HepG2 (cell line): ENCODE data around the gene P2RY11. TPM values are rescaled to one million over a fixed set of nuclear protein-coding genes. Genes with fewer than 3 reads are reported as not detected.

Experiments used
- BCL6 ChIP-seq: IDR thresholded peaks from 2 replicates; pipeline ENCODE4 v1.6.1; 2016; ENCODE audit warnings: missing genetic modification reagents, missing compliant biosample characterization
- GABPB1 ChIP-seq: IDR thresholded peaks from 2 replicates; pipeline ENCODE4 v1.6.1; 2016; ENCODE audit warnings: mild to moderate bottlenecking, missing genetic modification reagents, moderate library complexity, missing compliant biosample characterization
- GATAD1 ChIP-seq: IDR thresholded peaks from 2 replicates; pipeline ENCODE4 v1.6.1; 2016; ENCODE audit warnings: missing genetic modification reagents, missing compliant biosample characterization
- GATAD2A ChIP-seq: IDR thresholded peaks from 2 replicates; pipeline ENCODE4 v1.6.1; 2016
- KDM4B ChIP-seq: sonication (generic); formaldehyde crosslinking; IDR thresholded peaks from 2 replicates; pipeline ENCODE4 v1.4.0; 2020; ENCODE audit warnings: missing genetic modification reagents
- KLF12 ChIP-seq: sonication (generic); formaldehyde crosslinking; IDR thresholded peaks from 2 replicates; pipeline ENCODE4 v1.4.0; 2020; ENCODE audit warnings: missing genetic modification reagents, borderline replicate concordance
- NFE2 ChIP-seq: sonication (generic); formaldehyde crosslinking; IDR thresholded peaks from 2 replicates; pipeline ENCODE4 v1.4.0; 2020; ENCODE audit warnings: missing genetic modification reagents
- SMARCE1 ChIP-seq: fragments of 450-650 bp; IDR thresholded peaks from 2 replicates; pipeline ENCODE4 v1.6.1; 2017; ENCODE audit warnings: borderline replicate concordance
- YEATS4 ChIP-seq: sonication (generic); formaldehyde crosslinking; IDR thresholded peaks from 2 replicates; pipeline ENCODE4 v1.4.0; 2020; ENCODE audit warnings: missing genetic modification reagents, borderline replicate concordance
- ZNF142 ChIP-seq: sonication (generic); formaldehyde crosslinking; IDR thresholded peaks from 2 replicates; pipeline ENCODE4 v1.4.0; 2020; ENCODE audit warnings: missing genetic modification reagents
- ZNF3 ChIP-seq: IDR thresholded peaks from 2 replicates; pipeline ENCODE4 v1.7.0; 2017; ENCODE audit warnings: inconsistent platforms
- ZNF318 ChIP-seq: sonication (generic); formaldehyde crosslinking; IDR thresholded peaks from 2 replicates; pipeline ENCODE4 v1.4.0; 2020; ENCODE audit warnings: mild to moderate bottlenecking, missing genetic modification reagents
- ZNF740 ChIP-seq: sonication (generic); formaldehyde crosslinking; IDR thresholded peaks from 2 replicates; pipeline ENCODE4 v1.4.0; 2020; ENCODE audit warnings: missing genetic modification reagents
- ZNF781 ChIP-seq: sonication (generic); formaldehyde crosslinking; IDR thresholded peaks from 2 replicates; pipeline ENCODE4 v1.5.1; 2020; ENCODE audit warnings: borderline replicate concordance, mild to moderate bottlenecking, missing genetic modification reagents; ENCODE audit errors: not compliant biosample characterization
- ZSCAN12 ChIP-seq: sonication (generic); formaldehyde crosslinking; IDR thresholded peaks from 2 replicates; pipeline ENCODE4 v1.9.0; 2021; ENCODE audit warnings: mild to moderate bottlenecking, missing genetic modification reagents
- polyA plus RNA-seq, 8 experiments: library from polyadenylated mRNA; depleted of rRNA in 3 of 8; stranded (reverse) in 7 of 8; unstranded in 1 of 8; fragments of >200 nt; fragmentation: Illumina TruSeq in 4 of 8; extraction: Trizol in 4 of 8; gene quantifications; 2 replicates each; pipeline versions ENCODE4 v1.2.1 to v1.2.3, GENCODE V29; 2011 to 2016; ENCODE audit warnings: low read depth in 4 of 8, missing spikeins in 1 of 8, mixed read lengths in 1 of 8; ENCODE audit not compliant: insufficient read depth in 1 of 8
- total RNA-seq, 5 experiments: library from RNA; depleted of rRNA; stranded (reverse); fragments of >200 nt; fragmentation: Illumina TruSeq; extraction: Trizol; gene quantifications; 2 replicates each; pipeline ENCODE4 v1.2.3, GENCODE V29; 2016; ENCODE audit warnings: low read depth in 1 of 5

Gene P2RY11
- total and polyA plus RNA-seq, 2 of the 13 experiments (the other 11 are each of a cell fraction or from before 2014, with no cell fraction given): 4.0 to 7.8 TPM

GRCh38 chr19:10085641-10086590 is 25.6 kb upstream of the P2RY11 start, which contains the start of gene SHFL (continued):
- TF ChIP-seq SMARCE1 (no peak), KLF12 (CRISPR knock-in tag) (0 out of 2 replicates have a peak, but pooled peaks have one; percentile 39), ZNF740 (CRISPR knock-in tag) (peak; percentile 92), YEATS4 (CRISPR knock-in tag) (peak; percentile 69), ZNF318 (CRISPR knock-in tag) (peak; percentile 24; the same call in 1 of the 2 replicates), GABPB1 (peak; percentile 53; the same call in 1 of the 2 replicates), ZSCAN12 (CRISPR knock-in tag) (0 out of 2 replicates have a peak, but pooled peaks have one; percentile 37), ZNF781 (CRISPR knock-in tag) (no peak), KDM4B (CRISPR knock-in tag) (no peak), GATAD1 (CRISPR knock-in tag) (peak; percentile 19; the same call in 1 of the 2 replicates), ZNF142 (CRISPR knock-in tag) (no peak), GATAD2A (CRISPR knock-in tag) (no peak), NFE2 (no peak), ZNF3 (CRISPR knock-in tag) (no peak), BCL6 (CRISPR knock-in tag) (no peak)
